HEK293 (cell line): ENCODE data around the gene PPP2R2B.

ENCODE experiments used
- CTCF ChIA-PET: fragments of 350-600 bp; formaldehyde crosslinking; extraction: SDS; loops from one replicate; lab custom pipeline; 2021; ENCODE audit warnings: antibody characterized with exemption; lab: Yijun Ruan, JAX
- POLR2A ChIA-PET: fragments of 300-600 bp; formaldehyde crosslinking; extraction: SDS; loops from one replicate; lab custom pipeline; 2020; ENCODE audit warnings: antibody characterized with exemption, inconsistent platforms; lab: Yijun Ruan, JAX
- H3K27ac ChIP-seq: fragments of 200-500 bp; sonication (Bioruptor generic); 2 replicates; pipeline ENCODE4 v1.5.1; 2014; ENCODE audit warnings: low read depth, low read length, control low read depth, inconsistent platforms; ENCODE audit errors: extremely low read depth
- H3K36me3 ChIP-seq, 2 experiments: fragments of 200-500 bp in 1 of 2; sonication (Bioruptor generic) in 1 of 2; 1 replicate in 1 of 2; 2 replicates in 1 of 2; pipeline ENCODE4 v1.5.1; 2014 to 2017; ENCODE audit warnings: inconsistent platforms in 2 of 2, low read length in 2 of 2; ENCODE audit not compliant: control insufficient read depth in 2 of 2, insufficient read depth in 1 of 2
- H3K4me1 ChIP-seq: fragments of 200-500 bp; sonication (Bioruptor generic); 2 replicates; pipeline ENCODE4 v1.5.1; 2014; ENCODE audit warnings: mild to moderate bottlenecking, low read length, inconsistent platforms; ENCODE audit not compliant: control insufficient read depth, insufficient read depth
- H3K4me3 ChIP-seq: 2 replicates; pipeline ENCODE4 v1.5.1; 2011; ENCODE audit warnings: low read depth, mild to moderate bottlenecking, control low read depth, low read length, moderate library complexity
- H3K9me3 ChIP-seq: fragments of 200-500 bp; sonication (Bioruptor generic); 2 replicates; pipeline ENCODE4 v1.5.1; 2014; ENCODE audit warnings: low read depth, low read length, inconsistent platforms; ENCODE audit not compliant: control insufficient read depth, insufficient read depth
- BCL11A ChIP-seq: fragments of 450-650 bp; formaldehyde crosslinking; IDR thresholded peaks from 2 replicates; pipeline ENCODE4 v1.5.1; 2016; ENCODE audit warnings: low read depth, missing biosample characterization, missing genetic modification characterization
- GFI1B ChIP-seq: fragments of 450-650 bp; formaldehyde crosslinking; IDR thresholded peaks from 2 replicates; pipeline ENCODE4 v1.5.1; 2016; ENCODE audit warnings: missing biosample characterization, missing genetic modification characterization
- RBAK ChIP-seq: fragments of 450-650 bp; formaldehyde crosslinking; IDR thresholded peaks from 2 replicates; pipeline ENCODE4 v1.5.1; 2016; ENCODE audit warnings: missing biosample characterization, missing genetic modification characterization
- SP3 ChIP-seq: fragments of 450-650 bp; formaldehyde crosslinking; IDR thresholded peaks from 2 replicates; pipeline ENCODE4 v1.5.1; 2016; ENCODE audit warnings: missing biosample characterization, missing genetic modification characterization
- ZEB2 ChIP-seq: fragments of 450-650 bp; formaldehyde crosslinking; IDR thresholded peaks from 2 replicates; pipeline ENCODE4 v1.5.1; 2016; ENCODE audit warnings: missing biosample characterization, missing genetic modification characterization
- ZNF10 ChIP-seq: fragments of 450-650 bp; formaldehyde crosslinking; IDR thresholded peaks from 2 replicates; pipeline ENCODE4 v1.5.1; 2017; ENCODE audit warnings: missing biosample characterization, missing genetic modification characterization
- ZNF174 ChIP-seq: fragments of 450-650 bp; formaldehyde crosslinking; IDR thresholded peaks from 2 replicates; pipeline ENCODE4 v1.5.0; 2017; ENCODE audit warnings: missing biosample characterization, mild to moderate bottlenecking, missing genetic modification characterization
- ZNF223 ChIP-seq: fragments of 450-650 bp; formaldehyde crosslinking; IDR thresholded peaks from 2 replicates; pipeline ENCODE4 v1.5.1; 2016; ENCODE audit warnings: missing biosample characterization, missing genetic modification characterization
- ZNF37A ChIP-seq: fragments of 450-650 bp; IDR thresholded peaks from 2 replicates; pipeline ENCODE4 v1.5.1; 2018; ENCODE audit warnings: missing biosample characterization, missing genetic modification characterization
- ZNF394 ChIP-seq: fragments of 450-650 bp; formaldehyde crosslinking; IDR thresholded peaks from 2 replicates; pipeline ENCODE4 v1.5.1; 2016; ENCODE audit warnings: missing biosample characterization, missing genetic modification characterization, mild to moderate bottlenecking, moderate library complexity, borderline replicate concordance
- ZNF398 ChIP-seq: fragments of 450-650 bp; formaldehyde crosslinking; IDR thresholded peaks from 2 replicates; pipeline ENCODE4 v1.5.1; 2017; ENCODE audit warnings: missing biosample characterization, missing genetic modification characterization
- ZNF404 ChIP-seq: fragments of 450-650 bp; formaldehyde crosslinking; IDR thresholded peaks from 2 replicates; pipeline ENCODE4 v1.5.1; 2017; ENCODE audit warnings: missing biosample characterization, missing genetic modification characterization
- ZNF449 ChIP-seq: fragments of 450-650 bp; formaldehyde crosslinking; IDR thresholded peaks from 2 replicates; pipeline ENCODE4 v1.5.1; 2017; ENCODE audit warnings: missing biosample characterization, mild to moderate bottlenecking, missing genetic modification characterization, moderate library complexity
- ZNF501 ChIP-seq: fragments of 450-650 bp; formaldehyde crosslinking; IDR thresholded peaks from 2 replicates; pipeline ENCODE4 v1.5.1; 2016; ENCODE audit warnings: missing biosample characterization, missing genetic modification characterization
- ZNF529 ChIP-seq: fragments of 450-650 bp; formaldehyde crosslinking; IDR thresholded peaks from 2 replicates; pipeline ENCODE4 v1.5.1; 2017; ENCODE audit warnings: missing genetic modification characterization, missing biosample characterization; ENCODE audit not compliant: insufficient replicate concordance
- ZNF555 ChIP-seq: fragments of 450-650 bp; formaldehyde crosslinking; conservative IDR thresholded peaks from 2 replicates; pipeline ENCODE4 v1.5.1; 2017; ENCODE audit warnings: missing biosample characterization, mild to moderate bottlenecking, missing genetic modification characterization, inconsistent platforms
- ZNF596 ChIP-seq: fragments of 450-650 bp; IDR thresholded peaks from 2 replicates; pipeline ENCODE4 v1.5.0; 2018; ENCODE audit warnings: missing biosample characterization, mild to moderate bottlenecking, missing genetic modification characterization, moderate library complexity
- ZNF664 ChIP-seq: fragments of 450-650 bp; formaldehyde crosslinking; IDR thresholded peaks from 2 replicates; pipeline ENCODE4 v1.5.1; 2016; ENCODE audit warnings: missing biosample characterization, missing genetic modification characterization
- ZNF692 ChIP-seq: fragments of 450-650 bp; formaldehyde crosslinking; IDR thresholded peaks from 2 replicates; pipeline ENCODE4 v1.5.1; 2016; ENCODE audit warnings: missing biosample characterization, missing genetic modification characterization
- ZNF777 ChIP-seq: fragments of 450-650 bp; formaldehyde crosslinking; IDR thresholded peaks from 2 replicates; pipeline ENCODE4 v1.5.1; 2017; ENCODE audit warnings: missing biosample characterization, missing genetic modification characterization, borderline replicate concordance
- ZNF830 ChIP-seq: fragments of 450-650 bp; IDR thresholded peaks from 2 replicates; pipeline ENCODE4 v1.5.0; 2018; ENCODE audit warnings: missing biosample characterization, missing genetic modification characterization, low read depth, mild to moderate bottlenecking, moderate library complexity
- TF ChIP-seq, protein P1 (sequence below): IDR thresholded peaks from 2 replicates; pipeline ENCODE4 v1.6.1; 2011; ENCODE audit warnings: mild to moderate bottlenecking, low read depth, low read length, borderline replicate concordance
- TF ChIP-seq, protein P2 (sequence below): fragments of 450-650 bp; formaldehyde crosslinking; IDR thresholded peaks from 2 replicates; pipeline ENCODE4 v1.5.1; 2016; ENCODE audit warnings: missing biosample characterization, missing genetic modification characterization
- TF ChIP-seq, protein P3 (sequence below): fragments of 450-650 bp; formaldehyde crosslinking; IDR thresholded peaks from 2 replicates; pipeline ENCODE4; 2016; ENCODE audit warnings: missing biosample characterization, missing genetic modification characterization

PPP2R2B gene

DNA sequence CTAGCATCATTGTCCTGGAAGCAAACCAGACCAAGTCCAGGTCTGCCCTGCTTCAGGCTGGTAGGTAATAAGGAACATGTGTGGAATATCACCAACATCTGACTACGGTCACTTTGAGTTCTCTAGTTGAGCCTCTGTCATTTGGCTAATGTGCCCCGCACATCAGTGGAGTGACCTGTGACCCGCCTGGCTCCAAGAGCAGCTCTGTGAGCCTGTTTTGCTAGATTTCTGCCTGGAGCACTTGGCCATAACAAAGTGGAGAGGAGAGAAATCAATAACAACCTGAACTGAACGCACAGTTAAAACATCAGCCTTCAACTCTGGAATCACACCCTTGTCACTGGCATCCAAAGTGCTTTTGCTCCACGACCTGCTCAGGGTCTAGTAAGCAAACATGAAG is 115.7 kb downstream of the PPP2R2B start:
- H3K27ac ChIP-seq, result no peak overlapping the region
- no peak for TF ChIP-seq ZNF596 (tag by site-specific recombination)
- no peak for TF ChIP-seq ZNF404 (tag by site-specific recombination)
- no peak for TF ChIP-seq ZNF830 (tag by site-specific recombination)
- no peak for TF ChIP-seq ZNF529 (tag by site-specific recombination)
- TF ChIP-seq, protein P1, sequence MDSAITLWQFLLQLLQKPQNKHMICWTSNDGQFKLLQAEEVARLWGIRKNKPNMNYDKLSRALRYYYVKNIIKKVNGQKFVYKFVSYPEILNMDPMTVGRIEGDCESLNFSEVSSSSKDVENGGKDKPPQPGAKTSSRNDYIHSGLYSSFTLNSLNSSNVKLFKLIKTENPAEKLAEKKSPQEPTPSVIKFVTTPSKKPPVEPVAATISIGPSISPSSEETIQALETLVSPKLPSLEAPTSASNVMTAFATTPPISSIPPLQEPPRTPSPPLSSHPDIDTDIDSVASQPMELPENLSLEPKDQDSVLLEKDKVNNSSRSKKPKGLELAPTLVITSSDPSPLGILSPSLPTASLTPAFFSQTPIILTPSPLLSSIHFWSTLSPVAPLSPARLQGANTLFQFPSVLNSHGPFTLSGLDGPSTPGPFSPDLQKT, result no peak
- no peak for TF ChIP-seq GFI1B
- TF ChIP-seq, all 188 proteins: peak for 0
- Histone ChIP-seq H3K4me1 (no peaks in the 10 kb centered on the region), H3K9me3 (no peaks in the 10 kb centered on the region), H3K36me3 (no peaks in the 10 kb centered on the region), H3K4me3 (no peak overlapping the region)
- ChIA-PET POLR2A (no interaction called here), CTCF (interaction anchor here (1.1 kb wide), 1 partner anchor 57 kb away, joined by 3 read pairs; no protein-coding TSS in a partner anchor)

DNA sequence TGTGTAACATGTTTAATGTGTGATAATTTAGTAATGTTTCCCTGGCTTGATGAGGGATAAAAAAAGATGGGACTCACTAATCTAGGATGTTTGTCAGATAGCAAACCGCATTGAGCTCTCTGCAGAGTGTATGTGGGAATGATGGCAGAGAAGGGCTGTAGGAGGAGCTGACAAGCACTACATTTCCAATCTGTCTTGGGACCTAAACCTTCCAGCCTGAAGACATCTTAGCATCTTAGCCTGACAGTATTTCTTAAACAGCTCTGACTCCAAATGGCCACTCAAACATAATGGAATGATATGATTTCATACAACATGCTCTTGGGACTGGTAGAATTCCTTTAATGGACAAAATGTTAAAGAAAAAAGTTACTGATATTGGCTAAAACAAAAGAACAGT is 116.7 kb downstream of the PPP2R2B start:
- Histone ChIP-seq H3K36me3 (no peaks in the 10 kb centered on the region), H3K4me1 (no peaks in the 10 kb centered on the region), H3K4me3 (no peak overlapping the region), H3K9me3 (no peaks in the 10 kb centered on the region), H3K27ac (no peak overlapping the region)
- CTCF ChIA-PET, result interaction anchor here (1.1 kb wide), 1 partner anchor 204 kb away, joined by 3 read pairs; no protein-coding TSS in a partner anchor
- TF ChIP-seq RBAK, result no peak
- no peak for TF ChIP-seq BCL11A (tag by site-specific recombination)
- TF ChIP-seq, protein P2, sequence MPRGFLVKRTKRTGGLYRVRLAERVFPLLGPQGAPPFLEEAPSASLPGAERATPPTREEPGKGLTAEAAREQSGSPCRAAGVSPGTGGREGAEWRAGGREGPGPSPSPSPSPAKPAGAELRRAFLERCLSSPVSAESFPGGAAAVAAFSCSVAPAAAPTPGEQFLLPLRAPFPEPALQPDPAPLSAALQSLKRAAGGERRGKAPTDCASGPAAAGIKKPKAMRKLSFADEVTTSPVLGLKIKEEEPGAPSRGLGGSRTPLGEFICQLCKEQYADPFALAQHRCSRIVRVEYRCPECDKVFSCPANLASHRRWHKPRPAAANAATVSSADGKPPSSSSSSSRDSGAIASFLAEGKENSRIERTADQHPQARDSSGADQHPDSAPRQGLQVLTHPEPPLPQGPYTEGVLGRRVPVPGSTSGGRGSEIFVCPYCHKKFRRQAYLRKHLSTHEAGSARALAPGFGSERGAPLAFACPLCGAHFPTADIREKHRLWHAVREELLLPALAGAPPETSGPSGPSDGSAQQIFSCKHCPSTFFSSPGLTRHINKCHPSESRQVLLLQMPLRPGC (tag by site-specific recombination), result no peak
- TF ChIP-seq ZNF555 (tag by site-specific recombination), result no peak
- TF ChIP-seq ZEB2 (tag by site-specific recombination), result no peak
- POLR2A ChIA-PET, result no interaction called here

DNA sequence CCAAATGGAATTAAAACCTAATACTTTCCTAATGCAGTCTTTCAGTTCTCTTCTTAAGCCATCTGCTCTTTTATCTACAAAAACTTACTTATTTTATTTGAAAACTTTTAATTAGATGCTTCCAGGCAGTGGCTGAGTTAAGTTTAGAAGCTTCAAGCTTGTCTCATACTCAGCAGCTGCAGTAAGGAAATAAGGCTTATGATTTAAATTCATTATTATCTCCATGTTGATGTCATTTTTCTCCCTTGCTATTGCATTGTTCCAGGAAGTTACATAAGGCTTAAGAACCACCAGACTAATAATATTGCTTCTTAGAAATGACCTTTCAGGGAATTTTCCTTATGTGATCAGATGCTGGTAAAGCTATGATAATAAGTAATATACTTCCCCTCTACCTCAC is 119.6 kb downstream of the PPP2R2B start:
- Histone ChIP-seq H3K27ac (no peak overlapping the region), H3K4me1 (no peaks in the 10 kb centered on the region), H3K36me3 (no peaks in the 10 kb centered on the region), H3K9me3 (no peaks in the 10 kb centered on the region), H3K4me3 (no peak overlapping the region)
- CTCF ChIA-PET, result interaction anchor here (0.6 to 0.7 kb wide), 2 partner anchors 51 to 163 kb away, joined by 3 read pairs; no protein-coding TSS in a partner anchor
- POLR2A ChIA-PET, result no interaction called here
- TF ChIP-seq, protein P3, sequence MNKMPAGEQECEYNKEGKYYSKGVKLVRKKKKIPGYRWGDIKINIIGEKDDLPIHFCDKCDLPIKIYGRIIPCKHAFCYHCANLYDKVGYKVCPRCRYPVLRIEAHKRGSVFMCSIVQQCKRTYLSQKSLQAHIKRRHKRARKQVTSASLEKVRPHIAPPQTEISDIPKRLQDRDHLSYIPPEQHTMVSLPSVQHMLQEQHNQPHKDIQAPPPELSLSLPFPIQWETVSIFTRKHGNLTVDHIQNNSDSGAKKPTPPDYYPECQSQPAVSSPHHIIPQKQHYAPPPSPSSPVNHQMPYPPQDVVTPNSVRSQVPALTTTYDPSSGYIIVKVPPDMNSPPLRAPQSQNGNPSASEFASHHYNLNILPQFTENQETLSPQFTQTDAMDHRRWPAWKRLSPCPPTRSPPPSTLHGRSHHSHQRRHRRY (tag by site-specific recombination), result no peak
- no peak for TF ChIP-seq ZNF692 (tag by site-specific recombination)
- TF ChIP-seq ZNF37A (tag by site-specific recombination), result no peak
- no peak for TF ChIP-seq ZNF501
- no peak for TF ChIP-seq ZNF394 (tag by site-specific recombination)
- TF ChIP-seq RBAK, result no peak
- TF ChIP-seq ZNF777 (tag by site-specific recombination), result no peak
- TF ChIP-seq ZNF664 (tag by site-specific recombination), result no peak
- TF ChIP-seq ZNF10, result no peak
- TF ChIP-seq ZNF449 (tag by site-specific recombination), result no peak
- TF ChIP-seq ZNF398 (tag by site-specific recombination), result no peak
- TF ChIP-seq ZNF174 (tag by site-specific recombination), result no peak
- TF ChIP-seq SP3 (tag by site-specific recombination), result no peak
- no peak for TF ChIP-seq ZNF223
- TF ChIP-seq ZEB2 (tag by site-specific recombination), result no peak
